ENCODE measurements around the gene CDC16.

CDC16 gene

GRCh38 chr13:114230575-114230974 is 4.1 kb upstream of the CDC16 start:
- TF ChIP-seq GABPA (IDR thresholded peaks at IDR 0.05; ENCODE audit: low read depth) (no peak), SPI1 (IDR thresholded peaks at IDR 0.05; ENCODE audit: borderline replicate concordance, low read depth) (no peak), REST (IDR thresholded peaks at IDR 0.05; ENCODE audit: insufficient replicate concordance, low read depth) (no peak), POLR2AphosphoS5 (IDR thresholded peaks at IDR 0.05; ENCODE audit: low read depth) (no peak)
- TF ChIP-seq, protein P1, sequence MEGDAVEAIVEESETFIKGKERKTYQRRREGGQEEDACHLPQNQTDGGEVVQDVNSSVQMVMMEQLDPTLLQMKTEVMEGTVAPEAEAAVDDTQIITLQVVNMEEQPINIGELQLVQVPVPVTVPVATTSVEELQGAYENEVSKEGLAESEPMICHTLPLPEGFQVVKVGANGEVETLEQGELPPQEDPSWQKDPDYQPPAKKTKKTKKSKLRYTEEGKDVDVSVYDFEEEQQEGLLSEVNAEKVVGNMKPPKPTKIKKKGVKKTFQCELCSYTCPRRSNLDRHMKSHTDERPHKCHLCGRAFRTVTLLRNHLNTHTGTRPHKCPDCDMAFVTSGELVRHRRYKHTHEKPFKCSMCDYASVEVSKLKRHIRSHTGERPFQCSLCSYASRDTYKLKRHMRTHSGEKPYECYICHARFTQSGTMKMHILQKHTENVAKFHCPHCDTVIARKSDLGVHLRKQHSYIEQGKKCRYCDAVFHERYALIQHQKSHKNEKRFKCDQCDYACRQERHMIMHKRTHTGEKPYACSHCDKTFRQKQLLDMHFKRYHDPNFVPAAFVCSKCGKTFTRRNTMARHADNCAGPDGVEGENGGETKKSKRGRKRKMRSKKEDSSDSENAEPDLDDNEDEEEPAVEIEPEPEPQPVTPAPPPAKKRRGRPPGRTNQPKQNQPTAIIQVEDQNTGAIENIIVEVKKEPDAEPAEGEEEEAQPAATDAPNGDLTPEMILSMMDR (IDR thresholded peaks at IDR 0.05; ENCODE audit: insufficient read depth, low read length), result no peak
- H3K27me3 ChIP-seq (ENCODE audit: insufficient read depth, poor library complexity, severe bottlenecking), result no peaks in the 10 kb centered on the region
- H3K4me3 ChIP-seq (replicated peaks; ENCODE audit: insufficient read depth, low read length), result no peak overlapping the region
- DNase-seq (ENCODE audit: low read depth in 1 of 2, low spot score in 1 of 2), result no peak
- no peak overlapping the region for H3K27ac ChIP-seq (replicated peaks)

DNA sequence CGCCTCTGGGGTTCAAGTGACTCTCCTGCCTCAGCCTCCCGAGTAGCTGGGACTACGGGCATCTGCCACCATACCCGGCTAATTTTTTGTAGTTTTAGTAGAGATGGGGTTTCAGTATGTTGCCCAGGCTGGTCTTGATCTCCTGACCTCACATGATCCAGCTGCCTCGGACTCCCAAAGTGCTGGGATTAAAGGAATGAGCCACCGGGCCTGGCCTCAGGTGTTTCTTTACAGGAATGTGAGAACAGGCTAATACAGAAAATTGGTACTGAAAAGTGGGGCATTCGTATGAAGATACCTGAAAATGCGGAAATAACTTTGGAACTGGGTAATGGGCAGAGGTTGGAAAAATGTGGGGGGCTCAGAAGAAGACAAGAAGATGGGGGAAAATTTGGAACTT is 2.8 kb upstream of the CDC16 start:
- no peaks in the 10 kb centered on the region for H3K27me3 ChIP-seq (ENCODE audit: insufficient read depth, poor library complexity, severe bottlenecking)

DNA sequence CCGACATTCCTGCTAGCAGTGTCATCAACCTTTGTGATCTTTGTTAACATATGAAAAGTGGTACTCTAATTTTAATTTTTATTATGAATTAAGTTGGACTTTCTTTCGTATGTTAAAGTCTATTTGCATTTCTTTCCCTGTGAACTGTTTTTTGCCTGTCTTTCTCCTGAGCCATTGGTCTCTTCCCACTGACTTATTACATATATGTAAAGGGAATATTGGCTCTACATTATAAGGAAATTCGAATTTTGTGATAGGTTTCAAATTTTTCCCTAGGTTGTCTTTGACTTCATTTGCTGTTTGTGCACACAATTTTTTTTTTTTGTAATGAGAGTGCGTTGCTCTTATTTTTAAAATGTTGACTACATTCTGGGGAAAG is 442 bp upstream of the CDC16 start:
- H3K27me3 ChIP-seq (ENCODE audit: insufficient read depth, poor library complexity, severe bottlenecking), result no peaks in the 10 kb centered on the region
- peak overlapping the region; percentile 89 for H3K4me3 ChIP-seq (replicated peaks; ENCODE audit: insufficient read depth, low read length)
- H3K27ac ChIP-seq (replicated peaks), result peak overlapping the region; percentile 85
- TF ChIP-seq GABPA (IDR thresholded peaks at IDR 0.05; ENCODE audit: low read depth) (no peak), SPI1 (IDR thresholded peaks at IDR 0.05; ENCODE audit: borderline replicate concordance, low read depth) (no peak), POLR2AphosphoS5 (IDR thresholded peaks at IDR 0.05; ENCODE audit: low read depth) (no peak)
- no peak for DNase-seq (ENCODE audit: low read depth in 1 of 2, low spot score in 1 of 2)

More for the DNA sequence above, 2.8 kb upstream of the CDC16 start:
- TF ChIP-seq REST (IDR thresholded peaks at IDR 0.05; ENCODE audit: insufficient replicate concordance, low read depth) (no peak), POLR2AphosphoS5 (IDR thresholded peaks at IDR 0.05; ENCODE audit: low read depth) (no peak), SPI1 (IDR thresholded peaks at IDR 0.05; ENCODE audit: borderline replicate concordance, low read depth) (no peak), GABPA (IDR thresholded peaks at IDR 0.05; ENCODE audit: low read depth) (no peak)
- TF ChIP-seq, protein P1 (IDR thresholded peaks at IDR 0.05; ENCODE audit: insufficient read depth, low read length), result no peak
- H3K4me3 ChIP-seq (replicated peaks; ENCODE audit: insufficient read depth, low read length), result no peak overlapping the region
- DNase-seq (ENCODE audit: low read depth in 1 of 2, low spot score in 1 of 2), result no peak
- H3K27ac ChIP-seq (replicated peaks), result no peak overlapping the region

GRCh38 chr13:114235697-114236096 is 1.0 kb downstream of the CDC16 start:
- H3K27ac ChIP-seq (replicated peaks), result peak overlapping the region; percentile 85

More at GRCh38 chr13:114235697-114236096, 1.0 kb downstream of the CDC16 start:
- H3K27me3 ChIP-seq (ENCODE audit: insufficient read depth, poor library complexity, severe bottlenecking), result no peaks in the 10 kb centered on the region
- no peak for TF ChIP-seq POLR2AphosphoS5 (IDR thresholded peaks at IDR 0.05; ENCODE audit: low read depth)
- no peak for TF ChIP-seq SPI1 (IDR thresholded peaks at IDR 0.05; ENCODE audit: borderline replicate concordance, low read depth)
- TF ChIP-seq REST (IDR thresholded peaks at IDR 0.05; ENCODE audit: insufficient replicate concordance, low read depth), result no peak
- peak in 1 of 2 experiments; percentile 16 for DNase-seq (ENCODE audit: low read depth in 1 of 2, low spot score in 1 of 2)
- H3K4me3 ChIP-seq (replicated peaks; ENCODE audit: insufficient read depth, low read length), result peak overlapping the region; percentile 89

Measured in HL-60 (cell line).